Measurements from ENCODE around the gene MRPL38.

DNA sequence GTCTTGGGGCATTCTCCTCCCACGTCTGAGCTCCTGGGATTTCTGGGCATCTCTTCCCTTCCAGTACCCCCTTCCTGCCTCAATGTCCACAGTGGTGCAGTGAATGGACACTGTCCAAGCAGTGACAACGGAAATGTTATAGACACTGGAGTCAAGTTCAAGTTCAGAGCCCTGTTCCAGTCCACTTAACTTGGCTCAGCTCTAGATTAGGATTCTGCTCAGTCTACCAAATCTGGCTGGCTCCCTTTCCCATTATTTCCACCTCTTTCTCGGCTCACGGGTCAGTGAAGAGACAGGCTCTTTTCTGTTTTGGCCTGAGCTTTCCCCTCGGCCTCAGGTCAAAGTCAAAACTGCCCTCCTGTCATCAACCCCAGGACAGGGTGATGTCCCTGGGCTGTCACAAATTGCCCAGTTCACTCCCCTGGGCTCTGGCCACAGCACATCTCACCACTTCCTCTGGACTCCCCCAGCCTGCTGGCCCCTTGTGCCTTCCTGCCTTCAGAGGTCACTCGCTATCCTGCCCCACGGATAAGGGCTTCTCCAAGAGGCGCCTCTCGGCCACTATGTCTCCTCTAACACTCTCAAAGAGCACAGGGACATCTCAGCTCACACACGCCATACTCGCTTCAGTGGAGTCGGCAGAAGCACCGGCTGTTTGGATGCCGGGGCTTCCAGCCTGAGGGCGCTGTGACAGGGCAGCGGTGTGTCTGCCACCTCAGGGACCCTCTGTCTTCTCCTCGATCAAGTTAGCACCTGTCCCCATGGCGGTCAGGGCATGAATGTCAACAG lies 17.7 kb upstream of the MRPL38 start:
- TF ChIP-seq, protein P1, sequence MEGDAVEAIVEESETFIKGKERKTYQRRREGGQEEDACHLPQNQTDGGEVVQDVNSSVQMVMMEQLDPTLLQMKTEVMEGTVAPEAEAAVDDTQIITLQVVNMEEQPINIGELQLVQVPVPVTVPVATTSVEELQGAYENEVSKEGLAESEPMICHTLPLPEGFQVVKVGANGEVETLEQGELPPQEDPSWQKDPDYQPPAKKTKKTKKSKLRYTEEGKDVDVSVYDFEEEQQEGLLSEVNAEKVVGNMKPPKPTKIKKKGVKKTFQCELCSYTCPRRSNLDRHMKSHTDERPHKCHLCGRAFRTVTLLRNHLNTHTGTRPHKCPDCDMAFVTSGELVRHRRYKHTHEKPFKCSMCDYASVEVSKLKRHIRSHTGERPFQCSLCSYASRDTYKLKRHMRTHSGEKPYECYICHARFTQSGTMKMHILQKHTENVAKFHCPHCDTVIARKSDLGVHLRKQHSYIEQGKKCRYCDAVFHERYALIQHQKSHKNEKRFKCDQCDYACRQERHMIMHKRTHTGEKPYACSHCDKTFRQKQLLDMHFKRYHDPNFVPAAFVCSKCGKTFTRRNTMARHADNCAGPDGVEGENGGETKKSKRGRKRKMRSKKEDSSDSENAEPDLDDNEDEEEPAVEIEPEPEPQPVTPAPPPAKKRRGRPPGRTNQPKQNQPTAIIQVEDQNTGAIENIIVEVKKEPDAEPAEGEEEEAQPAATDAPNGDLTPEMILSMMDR (conservative IDR thresholded peaks at IDR 0.05) = no peak
- TF ChIP-seq EZH2 (IDR thresholded peaks at IDR 0.05; ENCODE audit: low read depth) = no peak

Data from PC-9 (cell line).